GM19452 (cell line): ENCODE results near the gene GOLGA6B.
"Not testable (repeated sequence)": the region's sequence is repeated elsewhere in the genome, so short reads cannot be mapped to it uniquely, and the experiment has no call there.

ENCODE experiments used
- ATAC-seq: cut with Tn5 transposase; IDR thresholded peaks from one replicate; pipeline ENCODE4 v1.9.1; 2021; ENCODE audit not compliant: unreplicated experiment

The GOLGA6B gene

GRCh38 chr15:72654397-72654796, at the start of gene GOLGA6B:
Gene GOLGA6B (plus strand): TSS chr15:72654697. CDS start chr15:72654738, 41 bp downstream.
- not testable (repeated sequence) for ATAC-seq

- ATAC-seq = no peak
Measured at GRCh38 chr15:72604794-72605193, 49.7 kb upstream of the GOLGA6B start.

GRCh38 chr15:72608084-72608483, 46.4 kb upstream of the GOLGA6B start:
- ATAC-seq = not testable (repeated sequence)

GRCh38 chr15:72609862-72610261, 44.6 kb upstream of the GOLGA6B start:
- ATAC-seq = no peak

GRCh38 chr15:72612324-72612723, 42.2 kb upstream of the GOLGA6B start:
- not testable (repeated sequence) for ATAC-seq

- ATAC-seq = no peak
Measured at GRCh38 chr15:72614810-72615532, 39.5 kb upstream of the GOLGA6B start.

- not testable (repeated sequence) for ATAC-seq
Measured at GRCh38 chr15:72615533-72616233, 38.8 kb upstream of the GOLGA6B start.

- ATAC-seq = no peak
Measured at GRCh38 chr15:72616491-72617210, 37.8 kb upstream of the GOLGA6B start.

- not testable (repeated sequence) for ATAC-seq
Measured at GRCh38 chr15:72623854-72624253, 30.6 kb upstream of the GOLGA6B start.

- not testable (repeated sequence) for ATAC-seq
Measured at GRCh38 chr15:72626153-72626552, 28.3 kb upstream of the GOLGA6B start.

GRCh38 chr15:72628249-72629067, 26.0 kb upstream of the GOLGA6B start:
- not testable (repeated sequence) for ATAC-seq

- not testable (repeated sequence) for ATAC-seq
Measured at GRCh38 chr15:72629068-72629570, 25.4 kb upstream of the GOLGA6B start.

- ATAC-seq = not testable (repeated sequence)
Measured at GRCh38 chr15:72636519-72637282, 17.8 kb upstream of the GOLGA6B start.

GRCh38 chr15:72639759-72640483, 14.6 kb upstream of the GOLGA6B start:
- not testable (repeated sequence) for ATAC-seq

- ATAC-seq = not testable (repeated sequence)
Measured at GRCh38 chr15:72642271-72642670, 12.2 kb upstream of the GOLGA6B start.

GRCh38 chr15:72648631-72649253, 5.8 kb upstream of the GOLGA6B start:
- ATAC-seq = not testable (repeated sequence)

GRCh38 chr15:72656014-72656413, 1.5 kb downstream of the GOLGA6B start:
- not testable (repeated sequence) for ATAC-seq

- not testable (repeated sequence) for ATAC-seq
Measured at GRCh38 chr15:72661081-72661480, 6.6 kb downstream of the GOLGA6B start.

- ATAC-seq = not testable (repeated sequence)
Measured at GRCh38 chr15:72663931-72664330, 9.4 kb downstream of the GOLGA6B start.
